Ovary (tissue), 9 donors: ENCODE results near the gene SFPQ. TPM values are rescaled to one million over a fixed set of nuclear protein-coding genes. Genes with fewer than 3 reads are reported as not detected.

Experiments used
- DNase-seq, 5 donors: peaks; one replicate each; pipeline ENCODE4 v3.0.0-alpha.2; 2019 to 2020
- H3K27ac ChIP-seq, 2 donors: fragments of 200-600 bp; one replicate each; pipeline versions ENCODE4 v1.5.1 to v1.8.0; 2019 to 2022
- H3K27me3 ChIP-seq: fragments of 200-600 bp; one replicate; pipeline ENCODE4 v1.8.0; 2022
- H3K36me3 ChIP-seq: fragments of 200-600 bp; sonication (generic); one replicate; pipeline ENCODE4 v1.5.1; 2019
- H3K4me1 ChIP-seq: one replicate; pipeline ENCODE4 v1.8.1; 2013; ENCODE audit warnings: mild to moderate bottlenecking, moderate library complexity; ENCODE audit not compliant: insufficient read depth
- H3K4me3 ChIP-seq: fragments of 200-600 bp; sonication (generic); one replicate; pipeline ENCODE4 v1.5.1; 2017
- H3K9me3 ChIP-seq, 2 donors: fragments of 200-600 bp in 1 of 2; sonication (generic) in 1 of 2; one replicate each; pipeline versions ENCODE4 v1.5.1 to v1.8.1; 2013 to 2019; ENCODE audit warnings: mild to moderate bottlenecking in 1 of 2, moderate library complexity in 1 of 2
- EP300 ChIP-seq: sonication (generic); formaldehyde crosslinking; IDR thresholded peaks from one replicate; pipeline ENCODE4 v1.6.1; 2017; ENCODE audit warnings: antibody characterized with exemption
- POLR2A ChIP-seq: fragments of 450-650 bp; IDR thresholded peaks from one replicate; pipeline ENCODE4 v1.6.1; 2017; ENCODE audit warnings: antibody characterized with exemption, mild to moderate bottlenecking, moderate library complexity
- WGBS, 3 donors: extraction: QIAGEN DNeasy Blood & Tissue Kit in 1 of 3; methylation state at CpG; one replicate each; pipeline versions ENCODE4 v1.1.5 to v1.1.7; 2013 to 2017; 5-methylcytosine and 5-hydroxymethylcytosine counted together
- intact Hi-C, 4 donors: fragments of 100-400 bp; cut with DNase I; formaldehyde crosslinking; loops; one replicate each; pipeline versions ENCODE4 v1.11.0 to v1.15.1; 2022 to 2023
- polyA plus RNA-seq, 2 donors: library from polyadenylated mRNA; stranded (reverse); fragments of 200-250 nt in 1 of 2; fragments of 350-450 nt in 1 of 2; fragmentation: Illumina TruSeq in 1 of 2; extraction: RNeasy Lipid Tissue Mini Kit (QIAGEN cat#74804) in 1 of 2; gene quantifications; one replicate each; pipeline ENCODE4 v1.2.3, GENCODE V29; 2013 to 2014
- small RNA-seq: library from RNA; depleted of rRNA; stranded (forward); fragments of <200 nt; gene quantifications from one replicate; pipeline ENCODE3, GENCODE V24; 2016
- total RNA-seq, 7 donors: library from RNA; depleted of rRNA in 2 of 7; stranded (reverse); fragments of >200 nt in 2 of 7; fragmentation: NEBNext Ultra II Directional in 3 of 7; extraction: Animal tissue kit (Norgen Biotek cat#: 25700) in 3 of 7; gene quantifications; one replicate each; pipeline versions ENCODE4 v1.1.0 to v1.2.4, GENCODE V29; 2016 to 2023
- TF ChIP-seq, protein P1 (sequence below), 3 donors: fragments of 450-650 bp in 2 of 3; fragments of 200-600 bp in 1 of 3; IDR thresholded peaks; one replicate each; pipeline versions ENCODE4 v1.5.1 to v1.8.0; 2016 to 2022; ENCODE audit warnings: antibody characterized with exemption in 3 of 3, mild to moderate bottlenecking in 1 of 3
- donor health status: DM: no; HTN: no; CAD: no; lungs with moderate emphysema.
- donor health status: DM: no; HTN: no; CAD: no.
- donor health status: Bipolar disorder and iron deficiency.
- donor health status: DM: yes; HTN: yes; CAD: no.
- donor health status: DM: no; HTN: no; CAD: no.
- donor health status: DM: yes; HTN: yes; CAD: no.

The SFPQ gene
- total and polyA plus RNA-seq, 9 donors, result 205 to 295 (median 270) TPM

DNA sequence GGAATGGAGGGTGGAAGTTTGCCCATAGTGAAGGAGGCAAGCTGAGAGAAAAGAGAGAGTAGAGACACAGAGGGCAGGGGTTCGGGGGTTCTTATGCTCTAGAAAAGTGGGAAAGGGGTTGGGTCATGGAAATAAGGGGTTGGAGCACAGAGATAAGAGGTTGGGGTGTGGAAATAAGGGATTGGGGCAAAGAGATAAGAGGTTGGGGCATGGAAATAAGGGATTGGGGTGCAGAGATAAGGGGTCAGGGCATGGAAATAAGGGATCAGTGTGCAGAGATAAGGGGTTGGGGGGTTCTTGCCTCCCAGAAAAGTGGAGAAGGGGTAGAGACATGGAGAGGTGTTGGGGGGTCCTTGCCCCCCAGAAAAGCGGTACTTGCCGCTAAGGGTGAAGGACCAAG, 56.2 kb downstream of the SFPQ start:
- intact Hi-C loops, result no loop called here
- DNase-seq, result no peak
- TF ChIP-seq, protein P1, sequence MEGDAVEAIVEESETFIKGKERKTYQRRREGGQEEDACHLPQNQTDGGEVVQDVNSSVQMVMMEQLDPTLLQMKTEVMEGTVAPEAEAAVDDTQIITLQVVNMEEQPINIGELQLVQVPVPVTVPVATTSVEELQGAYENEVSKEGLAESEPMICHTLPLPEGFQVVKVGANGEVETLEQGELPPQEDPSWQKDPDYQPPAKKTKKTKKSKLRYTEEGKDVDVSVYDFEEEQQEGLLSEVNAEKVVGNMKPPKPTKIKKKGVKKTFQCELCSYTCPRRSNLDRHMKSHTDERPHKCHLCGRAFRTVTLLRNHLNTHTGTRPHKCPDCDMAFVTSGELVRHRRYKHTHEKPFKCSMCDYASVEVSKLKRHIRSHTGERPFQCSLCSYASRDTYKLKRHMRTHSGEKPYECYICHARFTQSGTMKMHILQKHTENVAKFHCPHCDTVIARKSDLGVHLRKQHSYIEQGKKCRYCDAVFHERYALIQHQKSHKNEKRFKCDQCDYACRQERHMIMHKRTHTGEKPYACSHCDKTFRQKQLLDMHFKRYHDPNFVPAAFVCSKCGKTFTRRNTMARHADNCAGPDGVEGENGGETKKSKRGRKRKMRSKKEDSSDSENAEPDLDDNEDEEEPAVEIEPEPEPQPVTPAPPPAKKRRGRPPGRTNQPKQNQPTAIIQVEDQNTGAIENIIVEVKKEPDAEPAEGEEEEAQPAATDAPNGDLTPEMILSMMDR (IDR thresholded peaks at IDR 0.05), result no peak
- TF ChIP-seq EP300 (no peak), POLR2A (no peak)
- WGBS, 3 donors, result 93 to 98% (median 95%) methylated on average over 3 of the region's 3 CpGs
- H3K9me3 ChIP-seq, result no peaks in the 10 kb centered on the region
- H3K27ac ChIP-seq, result no peak overlapping the region
- H3K4me3 ChIP-seq, result no peak overlapping the region
- H3K36me3 ChIP-seq, result no peaks in the 10 kb centered on the region
- no peaks in the 10 kb centered on the region for H3K4me1 ChIP-seq
- H3K27me3 ChIP-seq, result no peaks in the 10 kb centered on the region

Small RNA genes lying within 50 kb of the gene (small RNA-seq; reads per million reads assigned to genes)
- not detected for gene RF00019

Other genes with a start within 250 kb of the SFPQ start
- 10 to 100 TPM; 19.6 to 54.3 (median 25.0) TPM for gene TMEM35B, start 207.8 kb downstream of the SFPQ start, total RNA-seq
- gene TMEM35B, start 207.8 kb downstream of the SFPQ start, polyA plus RNA-seq, result 10 to 100 TPM; 54.6 to 58.7 TPM
- 10 to 100 TPM; 10.5 to 27.5 (median 20.3) TPM for gene ZMYM6, start 161.2 kb downstream of the SFPQ start, total RNA-seq
- gene ZMYM6, start 161.2 kb downstream of the SFPQ start, polyA plus RNA-seq, result 10 to 100 TPM in 1 of 2 donors, 1 to 10 TPM in 1; 9.1 to 14.3 TPM
- gene ZMYM1, start 113.8 kb downstream of the SFPQ start, total RNA-seq, result 10 to 100 TPM; 12.3 to 19.9 (median 19.2) TPM
- 10 to 100 TPM in 1 of 2 donors, 1 to 10 TPM in 1; 5.3 to 13.2 TPM for gene ZMYM1, start 113.8 kb downstream of the SFPQ start, polyA plus RNA-seq
- gene ZMYM4, start 75.6 kb upstream of the SFPQ start, total RNA-seq, result 10 to 100 TPM; 28.1 to 77.2 (median 60.4) TPM
- gene ZMYM4, start 75.6 kb upstream of the SFPQ start, polyA plus RNA-seq, result 10 to 100 TPM; 15.9 to 27.1 TPM